ENCODE measurements around the gene CAPG. TPM values are rescaled to one million over a fixed set of nuclear protein-coding genes. Genes with fewer than 3 reads are reported as not detected.

The CAPG gene
- total RNA-seq, 1 donor from 2014 or later, result 32.6 TPM

DNA sequence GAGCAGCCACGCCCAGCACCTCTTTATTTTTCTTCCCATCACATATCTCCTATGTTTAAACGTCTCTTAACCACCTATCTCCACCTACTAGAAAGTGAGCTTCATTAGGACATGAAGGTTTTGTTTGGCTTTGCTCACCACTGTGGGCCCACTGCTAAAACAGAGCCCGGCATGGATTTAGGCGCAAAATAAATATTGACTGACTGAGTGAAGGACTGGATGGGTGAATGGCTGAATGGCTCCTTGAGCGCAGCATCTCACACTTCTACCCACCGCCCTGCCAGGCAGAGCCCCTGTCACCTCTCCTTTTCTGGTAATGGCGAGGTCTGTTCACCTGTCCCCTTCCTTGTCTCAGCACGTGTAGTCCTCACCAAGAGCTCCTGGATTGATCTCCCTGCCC lies 10.1 kb downstream of the CAPG start:
- Mint-ChIP-seq H3K4me1 (no peaks in the 10 kb centered on the region), H3K27me3 (ENCODE audit: low read depth) (no peaks in the 10 kb centered on the region), H3K36me3 (ENCODE audit: low read depth) (peaks cover 3% of the 10 kb centered on the region), H3K4me3 (no peak overlapping the region), H3K27ac (ENCODE audit: unreplicated experiment) (no peak overlapping the region), H3K9me3 (peaks cover 2% of the 10 kb centered on the region)
- no peak for DNase-seq (ENCODE audit: low read depth, low spot score)
- TF ChIP-seq, protein P1, sequence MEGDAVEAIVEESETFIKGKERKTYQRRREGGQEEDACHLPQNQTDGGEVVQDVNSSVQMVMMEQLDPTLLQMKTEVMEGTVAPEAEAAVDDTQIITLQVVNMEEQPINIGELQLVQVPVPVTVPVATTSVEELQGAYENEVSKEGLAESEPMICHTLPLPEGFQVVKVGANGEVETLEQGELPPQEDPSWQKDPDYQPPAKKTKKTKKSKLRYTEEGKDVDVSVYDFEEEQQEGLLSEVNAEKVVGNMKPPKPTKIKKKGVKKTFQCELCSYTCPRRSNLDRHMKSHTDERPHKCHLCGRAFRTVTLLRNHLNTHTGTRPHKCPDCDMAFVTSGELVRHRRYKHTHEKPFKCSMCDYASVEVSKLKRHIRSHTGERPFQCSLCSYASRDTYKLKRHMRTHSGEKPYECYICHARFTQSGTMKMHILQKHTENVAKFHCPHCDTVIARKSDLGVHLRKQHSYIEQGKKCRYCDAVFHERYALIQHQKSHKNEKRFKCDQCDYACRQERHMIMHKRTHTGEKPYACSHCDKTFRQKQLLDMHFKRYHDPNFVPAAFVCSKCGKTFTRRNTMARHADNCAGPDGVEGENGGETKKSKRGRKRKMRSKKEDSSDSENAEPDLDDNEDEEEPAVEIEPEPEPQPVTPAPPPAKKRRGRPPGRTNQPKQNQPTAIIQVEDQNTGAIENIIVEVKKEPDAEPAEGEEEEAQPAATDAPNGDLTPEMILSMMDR (conservative IDR thresholded peaks at IDR 0.05), result no peak

DNA sequence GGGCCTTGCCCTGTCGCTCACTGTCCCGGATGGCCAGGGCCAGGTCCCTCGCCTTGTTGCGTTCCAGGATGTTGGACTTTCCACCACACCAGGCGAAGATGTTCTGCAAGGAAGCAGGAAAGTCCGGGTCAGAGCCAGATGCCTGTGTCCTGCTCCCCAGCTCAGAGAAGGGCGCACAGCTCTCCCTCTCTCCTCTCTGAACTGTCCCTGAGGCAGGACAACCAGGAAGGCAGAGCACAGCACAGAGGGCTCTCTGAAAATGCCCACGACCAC lies 11.0 kb downstream of the CAPG start:
- TF ChIP-seq, protein P1 (conservative IDR thresholded peaks at IDR 0.05), result no peak
- peaks cover 2% of the 10 kb centered on the region for H3K9me3 Mint-ChIP-seq
- no peaks in the 10 kb centered on the region for H3K4me1 Mint-ChIP-seq
- H3K4me3 Mint-ChIP-seq, result no peak overlapping the region
- H3K36me3 Mint-ChIP-seq (ENCODE audit: low read depth), result peaks cover 3% of the 10 kb centered on the region
- DNase-seq (ENCODE audit: low read depth, low spot score), result no peak
- H3K27me3 Mint-ChIP-seq (ENCODE audit: low read depth), result no peaks in the 10 kb centered on the region
- H3K27ac Mint-ChIP-seq (ENCODE audit: unreplicated experiment), result peak overlapping the region; percentile 94

DNA sequence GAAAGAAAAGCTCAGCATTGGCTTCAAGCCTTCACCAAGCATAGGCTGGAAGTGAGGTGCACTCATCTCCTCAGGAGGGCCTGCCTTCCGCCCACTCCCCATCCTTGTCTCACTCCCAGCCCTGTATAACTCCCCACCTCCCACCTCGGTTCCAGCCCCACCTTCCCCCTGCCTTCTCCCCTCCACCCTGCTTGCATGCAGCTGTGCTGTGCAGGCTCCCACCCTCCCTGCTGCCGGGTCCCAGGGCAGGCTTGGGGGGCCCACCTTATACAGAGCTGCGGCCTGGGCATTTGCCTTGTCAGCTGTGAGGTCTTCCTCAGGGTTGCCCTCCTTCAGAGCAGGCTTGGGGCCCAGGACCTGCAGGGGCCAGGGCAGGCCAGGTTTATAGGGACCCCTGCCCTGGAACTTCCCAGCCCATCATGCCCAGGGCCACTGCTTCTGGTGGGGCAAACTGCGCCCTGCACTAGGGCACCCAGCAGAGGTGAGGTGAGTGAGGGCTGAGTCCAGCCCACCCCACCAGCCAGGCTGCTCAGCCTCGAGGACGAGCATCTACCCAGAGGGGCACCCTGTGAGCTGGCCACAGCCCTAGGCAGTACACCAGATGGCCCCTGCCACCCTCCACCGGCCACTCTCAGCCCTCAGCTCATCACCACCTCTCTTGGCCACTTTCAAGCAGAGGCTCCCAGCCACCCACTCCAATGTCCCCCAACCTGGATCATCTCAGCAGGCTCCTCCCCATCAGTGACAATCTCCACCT lies 11.6 kb downstream of the CAPG start:
- Mint-ChIP-seq H3K4me3 (no peak overlapping the region), H3K9me3 (peaks cover 2% of the 10 kb centered on the region), H3K4me1 (no peaks in the 10 kb centered on the region), H3K27ac (ENCODE audit: unreplicated experiment) (peak overlapping the region; percentile 94), H3K27me3 (ENCODE audit: low read depth) (no peaks in the 10 kb centered on the region), H3K36me3 (ENCODE audit: low read depth) (peaks cover 3% of the 10 kb centered on the region)
- no peak for DNase-seq (ENCODE audit: low read depth, low spot score)
- TF ChIP-seq, protein P1 (conservative IDR thresholded peaks at IDR 0.05), result no peak

DNA sequence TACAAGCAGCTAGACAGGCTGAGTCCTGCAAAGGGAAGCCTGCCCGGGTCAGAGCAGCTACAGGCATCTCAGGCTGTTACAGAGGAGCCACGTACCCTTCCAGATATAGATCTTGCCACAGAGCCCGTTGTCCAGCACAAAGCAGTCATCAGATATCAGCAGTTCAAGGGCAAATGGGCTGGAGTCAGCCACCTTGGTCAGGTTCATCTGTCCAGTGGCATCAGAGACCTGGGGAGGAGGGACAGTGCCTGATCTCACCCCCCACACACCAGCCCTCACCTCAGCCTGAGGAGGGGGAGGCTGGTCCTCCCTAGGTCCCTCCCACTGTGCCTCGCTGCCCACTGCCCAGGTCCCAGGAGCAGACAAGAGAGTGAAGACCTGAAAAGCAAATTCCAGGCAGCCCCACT lies 12.2 kb downstream of the CAPG start:
- Mint-ChIP-seq H3K36me3 (ENCODE audit: low read depth) (no peaks in the 10 kb centered on the region), H3K4me1 (no peaks in the 10 kb centered on the region), H3K4me3 (no peak overlapping the region), H3K27ac (ENCODE audit: unreplicated experiment) (no peak overlapping the region), H3K9me3 (no peaks in the 10 kb centered on the region), H3K27me3 (ENCODE audit: low read depth) (no peaks in the 10 kb centered on the region)
- no peak for DNase-seq (ENCODE audit: low read depth, low spot score)
- TF ChIP-seq, protein P1 (conservative IDR thresholded peaks at IDR 0.05), result no peak

DNA sequence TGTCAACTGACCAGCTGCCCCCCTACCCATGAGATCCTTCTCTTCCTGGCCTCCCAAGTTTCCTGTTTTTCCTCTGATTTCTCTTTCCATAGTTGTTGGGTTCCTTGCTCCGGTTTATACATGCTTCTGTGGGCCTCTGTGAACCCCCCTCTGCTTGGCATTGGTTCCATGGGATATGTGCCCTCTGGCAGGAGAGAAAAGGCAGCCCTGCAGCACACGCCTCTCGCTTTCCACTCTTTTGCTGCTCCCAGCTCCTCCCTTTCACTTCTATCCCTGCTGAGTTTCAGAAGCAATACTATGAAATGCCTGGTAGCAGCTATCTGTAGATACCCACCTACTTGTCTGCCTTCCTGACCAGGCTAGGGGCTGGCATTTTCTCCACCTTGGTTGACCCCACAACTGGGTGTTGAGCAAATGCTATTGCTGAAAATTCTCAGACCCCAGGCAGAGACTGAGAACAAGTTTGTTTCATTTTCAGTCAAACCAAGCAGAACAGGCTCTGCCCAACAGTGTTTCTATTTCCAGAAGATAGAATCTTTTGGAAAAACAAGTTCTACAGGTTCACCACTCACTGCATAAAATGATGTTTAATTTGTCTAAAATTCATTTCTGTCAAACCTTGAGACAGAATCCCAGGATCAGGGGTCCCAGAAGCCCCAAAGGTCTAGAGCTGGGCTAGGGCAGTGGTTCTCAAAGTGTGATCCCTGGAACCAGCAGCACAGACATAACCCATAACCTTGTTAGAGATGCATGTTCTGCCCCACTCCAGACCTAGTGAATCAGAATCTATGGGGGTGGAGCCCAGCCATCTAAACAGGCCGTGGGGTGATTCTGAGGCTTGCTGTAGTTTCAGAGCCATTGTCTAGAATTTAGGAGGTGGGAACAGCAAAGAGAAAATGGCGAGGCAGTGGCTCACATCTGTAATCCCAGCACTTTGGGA lies 13.4 kb downstream of the CAPG start:
- Mint-ChIP-seq H3K4me3 (no peak overlapping the region), H3K36me3 (ENCODE audit: low read depth) (no peaks in the 10 kb centered on the region), H3K4me1 (no peaks in the 10 kb centered on the region), H3K27ac (ENCODE audit: unreplicated experiment) (peak overlapping the region; percentile 37), H3K27me3 (ENCODE audit: low read depth) (no peaks in the 10 kb centered on the region), H3K9me3 (no peaks in the 10 kb centered on the region)
- DNase-seq (ENCODE audit: low read depth, low spot score), result no peak
- TF ChIP-seq, protein P1 (conservative IDR thresholded peaks at IDR 0.05), result no peak
